Peyer's patch (tissue), 4 donors: ENCODE results near the gene TBC1D10B. TPM values are rescaled to one million over a fixed set of nuclear protein-coding genes. Genes with fewer than 3 reads are reported as not detected.
"Not testable (repeated sequence)": the region's sequence is repeated elsewhere in the genome, so short reads cannot be mapped to it uniquely, and the experiment has no call there.

Experiments used
- DNase-seq, 3 donors: peaks; one replicate each; pipeline ENCODE4 v3.0.0-alpha.2; 2017 to 2019
- H3K27ac ChIP-seq, 4 donors: fragments of 200-600 bp; sonication (generic); one replicate each; pipeline ENCODE4 v1.5.1; 2016 to 2019
- H3K27me3 ChIP-seq, 2 donors: fragments of 200-600 bp; sonication (generic); one replicate each; pipeline ENCODE4 v1.5.1; 2019
- H3K36me3 ChIP-seq, 3 donors: fragments of 200-600 bp; sonication (generic); one replicate each; pipeline ENCODE4 v1.5.1; 2016 to 2019
- H3K4me1 ChIP-seq, 4 donors: fragments of 200-600 bp; sonication (generic); one replicate each; pipeline ENCODE4 v1.5.1; 2016 to 2019
- H3K4me3 ChIP-seq, 4 donors: fragments of 200-600 bp; sonication (generic); 1 replicate in 3 of 4; 2 replicates in 1 of 4; pipeline ENCODE4 v1.5.1; 2016 to 2019; ENCODE audit warnings: mild to moderate bottlenecking in 1 of 4
- H3K9me3 ChIP-seq, 4 donors: fragments of 200-600 bp; sonication (generic); one replicate each; pipeline ENCODE4 v1.5.1; 2016 to 2019; ENCODE audit warnings: mild to moderate bottlenecking in 1 of 4
- CTCF ChIP-seq, 6 experiments: fragments of 450-650 bp in 4 of 6; fragments of 200-600 bp in 2 of 6; sonication (generic) in 1 of 6; IDR thresholded peaks; one replicate each; pipeline ENCODE4 v1.5.1; 2017 to 2019; ENCODE audit warnings: antibody characterized with exemption in 6 of 6, mild to moderate bottlenecking in 3 of 6, moderate library complexity in 1 of 6
- POLR2A ChIP-seq, 2 donors: fragments of 450-650 bp; IDR thresholded peaks; one replicate each; pipeline ENCODE4 v1.5.1; 2017; ENCODE audit warnings: antibody characterized with exemption in 2 of 2, mild to moderate bottlenecking in 2 of 2, moderate library complexity in 2 of 2
- total RNA-seq, 4 donors: library from RNA; depleted of rRNA; stranded (reverse); fragments of >200 nt; gene quantifications; one replicate each; pipeline ENCODE4 v1.1.0, GENCODE V29; 2016

TBC1D10B gene
- total RNA-seq, 4 donors from 2014 or later = 37.1 to 58.2 (median 48.9) TPM

GRCh38 chr16:30350134-30350871 is 20.0 kb downstream of the TBC1D10B start:
- no peak overlapping the region for H3K4me3 ChIP-seq
- no peaks in the 10 kb centered on the region for H3K9me3 ChIP-seq
- TF ChIP-seq CTCF (IDR thresholded peaks at IDR 0.05) = no peak
- no peak for TF ChIP-seq POLR2A (IDR thresholded peaks at IDR 0.05)
- peaks cover 0 to 42% (median 7%) of the 10 kb centered on the region in 4 donors for H3K4me1 ChIP-seq
- peak in 1 of 3 donors; percentile 15 for DNase-seq
- peak overlapping the region in 2 of 4 donors; percentile 55 to 60 for H3K27ac ChIP-seq
- H3K36me3 ChIP-seq = peaks cover 0 to 38% (median 0%) of the 10 kb centered on the region in 3 donors
- H3K27me3 ChIP-seq = no peaks in the 10 kb centered on the region

DNA sequence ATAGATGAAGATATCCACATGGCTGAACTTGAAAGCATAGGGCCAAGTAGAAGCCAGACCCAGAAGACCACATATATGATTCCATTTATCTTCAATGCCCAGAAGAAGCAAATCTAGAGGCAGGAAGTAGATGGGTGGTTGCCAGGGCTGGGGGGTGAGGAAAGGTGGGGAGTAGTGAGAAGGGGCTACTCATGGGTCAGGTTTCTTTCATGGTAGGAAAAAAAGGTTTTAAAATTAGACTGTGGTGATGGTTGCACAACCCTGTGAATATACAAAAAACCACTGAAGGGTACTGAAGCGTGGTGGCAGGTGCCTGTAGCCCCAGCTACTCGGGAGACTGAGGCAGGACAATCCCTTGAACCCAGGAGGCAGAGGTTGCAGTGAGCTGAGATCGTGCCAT is 20.6 kb downstream of the TBC1D10B start:
- no peaks in the 10 kb centered on the region for H3K9me3 ChIP-seq
- peak in 1 of 3 donors; percentile 11 for DNase-seq
- no peaks in the 10 kb centered on the region for H3K27me3 ChIP-seq
- no peak overlapping the region for H3K4me3 ChIP-seq
- TF ChIP-seq CTCF (IDR thresholded peaks at IDR 0.05) (no peak), POLR2A (IDR thresholded peaks at IDR 0.05) (no peak)
- H3K27ac ChIP-seq = peak overlapping the region in 1 of 4 donors; percentile 60
- H3K4me1 ChIP-seq = peaks cover 0 to 42% (median 7%) of the 10 kb centered on the region in 4 donors
- H3K36me3 ChIP-seq = peaks cover 0 to 38% (median 0%) of the 10 kb centered on the region in 3 donors

DNA sequence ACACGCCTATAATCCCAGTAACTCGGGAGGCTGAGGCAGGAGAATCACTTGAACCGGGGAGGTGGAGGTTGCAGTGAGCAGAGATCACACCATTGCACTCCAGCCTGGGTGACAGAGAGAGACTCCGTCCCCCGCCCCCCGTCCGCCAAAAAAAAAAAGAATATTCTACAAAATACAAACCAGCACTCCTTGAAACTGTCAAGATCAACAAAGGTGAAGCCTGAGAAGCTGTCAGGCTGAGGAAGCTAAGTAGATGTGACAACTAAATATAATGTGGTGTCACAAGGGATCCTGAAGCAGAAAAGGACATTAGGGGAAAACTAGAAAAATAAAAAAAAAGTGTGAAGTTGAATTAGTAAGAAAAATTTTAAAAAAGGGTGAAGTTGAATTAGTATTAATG is 21.4 kb downstream of the TBC1D10B start:
- Histone ChIP-seq H3K27ac (no peak overlapping the region), H3K9me3 (no peaks in the 10 kb centered on the region), H3K36me3 (peaks cover 0 to 38% (median 0%) of the 10 kb centered on the region in 3 donors), H3K4me1 (peaks cover 0 to 36% (median 5%) of the 10 kb centered on the region in 4 donors), H3K4me3 (no peak overlapping the region), H3K27me3 (no peaks in the 10 kb centered on the region)
- no peak for TF ChIP-seq CTCF (IDR thresholded peaks at IDR 0.05)
- TF ChIP-seq POLR2A (IDR thresholded peaks at IDR 0.05) = no peak
- DNase-seq = no peak

DNA sequence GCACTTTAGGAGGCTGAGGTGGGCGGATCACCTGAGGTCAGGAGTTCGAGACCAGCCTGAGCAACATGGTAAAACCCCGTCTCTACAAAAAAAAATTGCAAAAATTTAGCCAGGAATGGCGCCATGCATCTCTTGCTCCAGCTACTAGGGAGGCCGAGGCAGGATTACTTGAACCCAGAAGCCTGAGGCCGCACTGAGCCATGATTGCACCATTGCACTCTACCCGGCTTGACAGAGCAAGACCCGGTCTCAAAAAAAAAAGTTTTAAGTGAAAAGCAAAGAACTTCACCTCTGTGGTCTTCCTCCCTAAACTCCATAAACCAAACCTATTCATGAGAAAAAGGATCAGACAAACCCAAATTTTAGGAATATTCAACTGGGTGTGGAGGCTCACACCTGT is 22.2 kb downstream of the TBC1D10B start:
- peaks cover 0 to 30% (median 5%) of the 10 kb centered on the region in 4 donors for H3K4me1 ChIP-seq
- no peaks in the 10 kb centered on the region for H3K27me3 ChIP-seq
- H3K9me3 ChIP-seq = no peaks in the 10 kb centered on the region
- TF ChIP-seq CTCF (IDR thresholded peaks at IDR 0.05) (no peak), POLR2A (IDR thresholded peaks at IDR 0.05) (no peak)
- H3K4me3 ChIP-seq = no peak overlapping the region
- no peak for DNase-seq
- H3K36me3 ChIP-seq = peaks cover 0 to 30% (median 0%) of the 10 kb centered on the region in 3 donors
- H3K27ac ChIP-seq = no peak overlapping the region

DNA sequence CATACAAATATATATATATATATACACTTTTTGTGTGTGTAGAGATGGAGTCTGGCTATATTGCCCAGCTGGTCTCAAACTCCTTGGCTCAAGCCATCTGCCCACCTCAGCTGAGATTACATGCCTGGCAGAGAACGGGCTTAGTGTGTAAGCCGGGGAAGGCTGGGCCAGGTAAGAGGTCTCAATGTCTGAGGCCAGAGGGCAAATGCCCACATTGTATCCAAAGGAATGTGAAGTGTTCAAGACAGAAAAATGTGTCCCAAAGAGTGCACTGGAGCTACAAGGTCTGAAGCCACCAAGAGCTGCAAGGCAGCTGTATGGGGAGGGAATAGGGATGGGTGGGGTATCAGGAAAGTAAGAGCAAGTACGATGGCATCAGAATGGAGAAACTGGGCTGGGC is 24.0 kb downstream of the TBC1D10B start:
- H3K27me3 ChIP-seq = no peaks in the 10 kb centered on the region
- H3K4me3 ChIP-seq = no peak overlapping the region
- peaks cover 0 to 11% (median 0%) of the 10 kb centered on the region in 3 donors for H3K36me3 ChIP-seq
- DNase-seq = no peak
- no peaks in the 10 kb centered on the region for H3K9me3 ChIP-seq
- H3K27ac ChIP-seq = no peak overlapping the region
- peaks cover 0 to 13% (median 5%) of the 10 kb centered on the region in 4 donors for H3K4me1 ChIP-seq
- TF ChIP-seq CTCF (IDR thresholded peaks at IDR 0.05) (no peak), POLR2A (IDR thresholded peaks at IDR 0.05) (no peak)

GRCh38 chr16:30343491-30343820 is 26.8 kb downstream of the TBC1D10B start:
- H3K4me1 ChIP-seq, H3K27me3 ChIP-seq, H3K36me3 ChIP-seq, H3K27ac ChIP-seq, H3K4me3 ChIP-seq, H3K9me3 ChIP-seq: not testable (repeated sequence)
- DNase-seq = peak in 1 of 3 donors; percentile 12
